ENCODE results near the gene MTNR1B.

DNA sequence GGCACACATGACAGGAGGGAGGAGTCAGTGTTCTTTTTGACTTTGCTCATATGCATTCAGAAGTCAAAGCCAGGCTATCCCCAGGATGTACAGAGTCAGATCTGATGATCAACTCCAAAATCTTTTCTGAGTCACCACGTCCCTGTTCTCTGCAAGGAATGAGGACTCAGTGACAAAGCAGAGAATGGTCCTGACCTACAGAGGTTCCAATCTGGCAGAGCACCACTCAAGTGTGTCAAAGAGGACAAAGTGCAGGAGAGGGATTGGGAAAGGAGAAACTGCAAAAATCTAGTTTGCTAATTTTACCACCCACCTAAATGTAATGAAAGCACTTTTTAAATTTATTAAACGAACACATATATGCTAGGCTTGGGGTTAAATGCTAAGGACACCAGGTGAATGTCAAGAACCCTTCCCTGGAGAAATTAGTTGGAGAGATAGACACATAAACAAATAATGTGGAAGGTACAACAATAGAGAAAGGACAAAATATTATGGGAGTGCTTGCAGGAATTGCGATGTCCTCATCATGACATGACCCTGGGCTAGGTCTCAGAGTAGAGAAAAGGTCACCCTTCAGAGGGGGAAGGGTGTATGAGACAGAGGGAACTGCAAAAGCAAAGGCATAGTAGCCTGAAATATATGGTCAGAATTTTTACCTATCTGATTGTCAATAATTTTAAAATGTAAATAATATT, 56.3 kb downstream of the MTNR1B start:
- TF ChIP-seq CTCF (IDR thresholded peaks at IDR 0.05) (no peak), POLR2A (IDR thresholded peaks at IDR 0.05) (no peak)

All from right lobe of liver (tissue), 4 donors.